Measurements from ENCODE around the gene OR51B5. TPM values are rescaled to one million over a fixed set of nuclear protein-coding genes. Genes with fewer than 3 reads are reported as not detected.
"Not testable (repeated sequence)": the region's sequence is repeated elsewhere in the genome, so short reads cannot be mapped to it uniquely, and the experiment has no call there.

The OR51B5 gene
- polyA plus RNA-seq, 1 donor (not counting 4 experiments of a cell fraction or from before 2014, with no cell fraction given), result not detected

DNA sequence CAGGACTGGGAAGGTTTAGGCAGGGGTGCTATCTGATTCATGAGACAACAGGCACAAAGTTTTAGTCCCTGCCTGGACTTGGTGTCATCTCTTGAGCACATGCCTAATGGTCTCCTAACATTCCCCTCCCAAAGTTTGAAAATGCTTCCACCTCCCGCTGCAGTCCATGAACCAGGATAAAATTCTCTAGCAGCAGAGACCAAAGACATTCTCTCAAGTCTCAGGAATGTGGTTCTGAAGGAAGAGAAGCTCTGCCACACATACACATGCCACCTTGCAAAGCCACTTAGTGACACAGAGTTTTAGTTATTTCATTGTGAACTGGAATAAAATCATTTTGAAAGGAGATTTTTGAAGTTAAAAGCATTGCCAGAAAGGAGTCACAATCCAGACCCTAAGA is 23.5 kb upstream of the OR51B5 start:
- dilution Hi-C loops (cut with MboI; ENCODE audit: extremely low pct_ligation_motif_present, low sequenced_read_pairs), result no loop called here
- Histone ChIP-seq H3K9ac (ENCODE audit: control insufficient read depth, extremely low read depth, insufficient read depth, low read length) (no peak overlapping the region), H3K36me3 (ENCODE audit: control insufficient read depth in 2 of 2, extremely low read depth in 1 of 2, insufficient read depth in 2 of 2, low read length in 2 of 2) (no peaks in the 10 kb centered on the region), H3K4me3 (ENCODE audit: control insufficient read depth in 2 of 3, extremely low read depth in 1 of 3, insufficient read depth in 2 of 3, low read depth in 1 of 3, low read length in 3 of 3) (no peak overlapping the region), H3K4me1 (ENCODE audit: control insufficient read depth, extremely low read depth, insufficient read depth, low read length) (no peaks in the 10 kb centered on the region), H3K27me3 (ENCODE audit: control insufficient read depth, extremely low read depth, insufficient read depth, low read length) (no peaks in the 10 kb centered on the region), H3K9me3 (ENCODE audit: control insufficient read depth, low read depth, low read length) (no peaks in the 10 kb centered on the region), H4K20me1 (ENCODE audit: control insufficient read depth, extremely low read depth, insufficient read depth, low read length) (no peaks in the 10 kb centered on the region), H3K27ac (ENCODE audit: control insufficient read depth, insufficient read depth, low read length) (no peak overlapping the region), H3K79me2 (ENCODE audit: control insufficient read depth, insufficient read depth, low read length) (no peaks in the 10 kb centered on the region), H2AFZ (ENCODE audit: control insufficient read depth, low read length) (no peak overlapping the region), H3K4me2 (ENCODE audit: control insufficient read depth, extremely low read depth, insufficient read depth, low read depth, low read length) (no peak overlapping the region), H3K9me1 (ENCODE audit: control insufficient read depth, extremely low read depth, insufficient read depth, low read length) (no peaks in the 10 kb centered on the region)
- FAIRE-seq, result no peak
- no peak for TF ChIP-seq EZH2 (IDR thresholded peaks at IDR 0.05; ENCODE audit: low read length)
- TF ChIP-seq CTCF (optimal IDR thresholded peaks at IDR 0.05 in 1 of 3, IDR thresholded peaks at IDR 0.05 in 1 of 3, conservative IDR thresholded peaks at IDR 0.05 in 1 of 3; ENCODE audit: extremely low read depth in 1 of 3, insufficient read depth in 2 of 3, low read length in 3 of 3), result no peak
- no peak for DNase-seq (ENCODE audit: low read depth, low spot score)

DNA sequence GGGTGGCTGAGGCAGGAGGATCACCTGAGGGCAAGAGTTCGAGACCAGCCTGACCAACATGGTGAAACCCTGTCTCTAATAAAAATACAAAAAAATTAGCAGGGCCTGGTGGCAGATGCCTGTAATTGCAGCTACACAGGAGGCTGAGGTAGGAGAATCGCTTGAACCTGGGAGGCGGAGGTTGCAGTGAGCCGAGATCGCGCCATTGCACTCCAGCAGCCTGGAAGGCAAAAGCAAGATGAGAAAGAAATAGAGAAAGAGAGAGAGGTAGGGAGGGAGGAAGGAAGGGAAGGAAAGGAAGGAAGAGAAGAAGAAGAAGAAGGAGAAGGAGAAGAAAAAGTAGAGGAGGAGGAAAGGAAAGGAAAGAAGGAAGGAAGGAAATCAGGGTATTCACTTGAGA is 23.0 kb upstream of the OR51B5 start:
- H3K79me2 ChIP-seq (ENCODE audit: control insufficient read depth, insufficient read depth, low read length); H3K4me1 ChIP-seq (ENCODE audit: control insufficient read depth, extremely low read depth, insufficient read depth, low read length); H3K9ac ChIP-seq (ENCODE audit: control insufficient read depth, extremely low read depth, insufficient read depth, low read length); DNase-seq (ENCODE audit: low read depth, low spot score); FAIRE-seq; H3K4me3 ChIP-seq (ENCODE audit: control insufficient read depth in 2 of 3, extremely low read depth in 1 of 3, insufficient read depth in 2 of 3, low read depth in 1 of 3, low read length in 3 of 3); H2AFZ ChIP-seq (ENCODE audit: control insufficient read depth, low read length); H3K9me3 ChIP-seq (ENCODE audit: control insufficient read depth, low read depth, low read length); H3K36me3 ChIP-seq (ENCODE audit: control insufficient read depth in 2 of 2, extremely low read depth in 1 of 2, insufficient read depth in 2 of 2, low read length in 2 of 2); H4K20me1 ChIP-seq (ENCODE audit: control insufficient read depth, extremely low read depth, insufficient read depth, low read length); H3K27me3 ChIP-seq (ENCODE audit: control insufficient read depth, extremely low read depth, insufficient read depth, low read length); H3K27ac ChIP-seq (ENCODE audit: control insufficient read depth, insufficient read depth, low read length); dilution Hi-C loops (cut with MboI; ENCODE audit: extremely low pct_ligation_motif_present, low sequenced_read_pairs); H3K9me1 ChIP-seq (ENCODE audit: control insufficient read depth, extremely low read depth, insufficient read depth, low read length); H3K4me2 ChIP-seq (ENCODE audit: control insufficient read depth, extremely low read depth, insufficient read depth, low read depth, low read length): not testable (repeated sequence)

- DNase-seq (ENCODE audit: low read depth, low spot score), result no peak
- Histone ChIP-seq H2AFZ (ENCODE audit: control insufficient read depth, low read length) (no peak overlapping the region), H3K9ac (ENCODE audit: control insufficient read depth, extremely low read depth, insufficient read depth, low read length) (no peak overlapping the region), H3K9me1 (ENCODE audit: control insufficient read depth, extremely low read depth, insufficient read depth, low read length) (no peaks in the 10 kb centered on the region), H3K4me1 (ENCODE audit: control insufficient read depth, extremely low read depth, insufficient read depth, low read length) (no peaks in the 10 kb centered on the region), H3K4me2 (ENCODE audit: control insufficient read depth, extremely low read depth, insufficient read depth, low read depth, low read length) (no peak overlapping the region), H3K27ac (ENCODE audit: control insufficient read depth, insufficient read depth, low read length) (no peak overlapping the region), H3K27me3 (ENCODE audit: control insufficient read depth, extremely low read depth, insufficient read depth, low read length) (no peaks in the 10 kb centered on the region), H3K4me3 (ENCODE audit: control insufficient read depth in 2 of 3, extremely low read depth in 1 of 3, insufficient read depth in 2 of 3, low read depth in 1 of 3, low read length in 3 of 3) (no peak overlapping the region), H3K79me2 (ENCODE audit: control insufficient read depth, insufficient read depth, low read length) (no peaks in the 10 kb centered on the region), H4K20me1 (ENCODE audit: control insufficient read depth, extremely low read depth, insufficient read depth, low read length) (no peaks in the 10 kb centered on the region), H3K9me3 (ENCODE audit: control insufficient read depth, low read depth, low read length) (no peaks in the 10 kb centered on the region), H3K36me3 (ENCODE audit: control insufficient read depth in 2 of 2, extremely low read depth in 1 of 2, insufficient read depth in 2 of 2, low read length in 2 of 2) (no peaks in the 10 kb centered on the region)
- TF ChIP-seq EZH2 (IDR thresholded peaks at IDR 0.05; ENCODE audit: low read length), result no peak
- TF ChIP-seq CTCF (optimal IDR thresholded peaks at IDR 0.05 in 1 of 3, IDR thresholded peaks at IDR 0.05 in 1 of 3, conservative IDR thresholded peaks at IDR 0.05 in 1 of 3; ENCODE audit: extremely low read depth in 1 of 3, insufficient read depth in 2 of 3, low read length in 3 of 3), result no peak
- no peak for FAIRE-seq
- dilution Hi-C loops (cut with MboI; ENCODE audit: extremely low pct_ligation_motif_present, low sequenced_read_pairs), result no loop called here
These were observed 20.9 kb upstream of the OR51B5 start for GRCh38 chr11:5364214-5364613.
